Omental fat pad (tissue), 4 donors: ENCODE measurements around the gene IKZF4. TPM values are rescaled to one million over a fixed set of nuclear protein-coding genes. Genes with fewer than 3 reads are reported as not detected.
A peak's percentile ranks its signal among the peaks of the same experiment; 100 is the strongest.
"Not testable (repeated sequence)": the region's sequence is repeated elsewhere in the genome, so short reads cannot be mapped to it uniquely, and the experiment has no call there.

ENCODE experiments used
- ATAC-seq: fragments of 150-250 bp; one replicate; pipeline ENCODE4 v1.9.1; 2016; ENCODE audit warnings: mild to moderate bottlenecking, moderate library complexity; ENCODE audit not compliant: low FRiP score
- DNase-seq: peaks from one replicate; pipeline ENCODE4 v3.0.0-alpha.2; 2019; ENCODE audit warnings: low spot score
- CTCF ChIP-seq, 3 donors: fragments of 450-650 bp; IDR thresholded peaks; one replicate each; pipeline ENCODE4 v1.5.1; 2016 to 2017; ENCODE audit warnings: antibody characterized with exemption in 3 of 3, mild to moderate bottlenecking in 3 of 3, moderate library complexity in 2 of 3
- total RNA-seq, 4 donors: library from RNA; depleted of rRNA; stranded (reverse); fragments of >200 nt; gene quantifications; one replicate each; pipeline ENCODE4 v1.1.0, GENCODE V29; 2016

IKZF4 gene
- total RNA-seq, 4 donors from 2014 or later, result 4.4 to 10.3 (median 6.6) TPM

GRCh38 chr12:55978393-55978792 lies 42.5 kb upstream of the IKZF4 start:
- DNase-seq, result no peak
- ATAC-seq, result no peak
- TF ChIP-seq CTCF (IDR thresholded peaks at IDR 0.05), result no peak

GRCh38 chr12:55979069-55979468 lies 41.8 kb upstream of the IKZF4 start:
- TF ChIP-seq CTCF (IDR thresholded peaks at IDR 0.05), result no peak
- ATAC-seq (no peak), DNase-seq (no peak)

- DNase-seq, result not testable (repeated sequence)
- ATAC-seq, result peak; percentile 35
These were observed 39.0 kb upstream of the IKZF4 start for GRCh38 chr12:55981882-55982281.

- no peak for ATAC-seq
- no peak for TF ChIP-seq CTCF (IDR thresholded peaks at IDR 0.05)
- DNase-seq, result no peak
These were observed 38.4 kb upstream of the IKZF4 start for GRCh38 chr12:55982319-55982936.

GRCh38 chr12:55983232-55983842 lies 37.5 kb upstream of the IKZF4 start:
- ATAC-seq (no peak), DNase-seq (no peak)
- TF ChIP-seq CTCF (IDR thresholded peaks at IDR 0.05), result no peak

- DNase-seq, result no peak
- ATAC-seq, result no peak
- no peak for TF ChIP-seq CTCF (IDR thresholded peaks at IDR 0.05)
These were observed 36.0 kb upstream of the IKZF4 start for GRCh38 chr12:55984861-55985260.

GRCh38 chr12:55985341-55985740 lies 35.5 kb upstream of the IKZF4 start:
- ATAC-seq, result no peak
- DNase-seq, result no peak
- TF ChIP-seq CTCF (IDR thresholded peaks at IDR 0.05), result no peak

- not testable (repeated sequence) for DNase-seq, ATAC-seq
These were observed 34.9 kb upstream of the IKZF4 start for GRCh38 chr12:55985976-55986375.
